AG10803 (cell line): ENCODE data around the gene ADGRV1.
"Not testable (repeated sequence)": the region's sequence is repeated elsewhere in the genome, so short reads cannot be mapped to it uniquely, and the experiment has no call there.

ENCODE experiments used
- DNase-seq: peaks from one replicate; pipeline ENCODE4 v3.0.0; 2010; ENCODE audit warnings: low read depth
- H3K4me3 ChIP-seq: 2 replicates; pipeline ENCODE4 v1.5.1; 2011; ENCODE audit warnings: mild to moderate bottlenecking, low read length, control low read depth
- CTCF ChIP-seq: conservative IDR thresholded peaks from 2 replicates; pipeline ENCODE4 v1.5.1; 2011; ENCODE audit warnings: mild to moderate bottlenecking, low read length, control low read depth, inconsistent platforms

Gene ADGRV1

GRCh38 chr5:90916947-90917800 lies 358.6 kb downstream of the ADGRV1 start:
- DNase-seq = no peak
- TF ChIP-seq CTCF = no peak
- H3K4me3 ChIP-seq = no peak overlapping the region

GRCh38 chr5:90917928-90918668 lies 359.5 kb downstream of the ADGRV1 start:
- no peak overlapping the region for H3K4me3 ChIP-seq
- no peak for DNase-seq
- no peak for TF ChIP-seq CTCF

- DNase-seq = no peak
- H3K4me3 ChIP-seq = no peak overlapping the region
- no peak for TF ChIP-seq CTCF
Measured at GRCh38 chr5:90921418-90921973, 362.9 kb downstream of the ADGRV1 start.

GRCh38 chr5:90924222-90924621 lies 365.6 kb downstream of the ADGRV1 start:
- H3K4me3 ChIP-seq, DNase-seq: not testable (repeated sequence)

GRCh38 chr5:90929013-90929839 lies 370.6 kb downstream of the ADGRV1 start:
- not testable (repeated sequence) for H3K4me3 ChIP-seq, DNase-seq

- DNase-seq = no peak
- no peak overlapping the region for H3K4me3 ChIP-seq
- TF ChIP-seq CTCF = no peak
Measured at GRCh38 chr5:90930062-90930461, 371.5 kb downstream of the ADGRV1 start.

- TF ChIP-seq CTCF = no peak
- DNase-seq = no peak
- H3K4me3 ChIP-seq = no peak overlapping the region
Measured at GRCh38 chr5:90930756-90931431, 372.3 kb downstream of the ADGRV1 start.
